Gastroesophageal sphincter (tissue), 4 donors: ENCODE data around the gene GLA. TPM values are rescaled to one million over a fixed set of nuclear protein-coding genes. Genes with fewer than 3 reads are reported as not detected.

ENCODE experiments used
- ATAC-seq: fragments of 150-250 bp; one replicate; pipeline ENCODE4 v1.9.1; 2016; ENCODE audit warnings: mild to moderate bottlenecking, moderate library complexity
- H3K27ac ChIP-seq, 4 donors: fragments of 200-600 bp; sonication (generic) in 3 of 4; 1 replicate in 3 of 4; 2 replicates in 1 of 4; pipeline ENCODE4 v1.5.1; 2016 to 2019
- H3K27me3 ChIP-seq: fragments of 200-600 bp; sonication (generic); one replicate; pipeline ENCODE4 v1.5.1; 2019
- H3K36me3 ChIP-seq, 2 donors: fragments of 200-600 bp; sonication (generic); one replicate each; pipeline ENCODE4 v1.5.1; 2019; ENCODE audit warnings: control low read depth in 1 of 2
- H3K4me1 ChIP-seq, 3 donors: fragments of 200-600 bp; sonication (generic); 1 replicate in 2 of 3; 2 replicates in 1 of 3; pipeline ENCODE4 v1.5.1; 2016 to 2019; ENCODE audit warnings: control low read depth in 2 of 3
- H3K4me3 ChIP-seq, 2 donors: fragments of 200-600 bp; sonication (generic); one replicate each; pipeline ENCODE4 v1.5.1; 2019; ENCODE audit warnings: mild to moderate bottlenecking in 1 of 2, moderate library complexity in 1 of 2
- H3K9me3 ChIP-seq, 3 donors: fragments of 200-600 bp; sonication (generic); one replicate each; pipeline ENCODE4 v1.5.1; 2017 to 2019; ENCODE audit warnings: control low read depth in 2 of 3
- CTCF ChIP-seq, 4 experiments: fragments of 200-600 bp in 2 of 4; fragments of 450-650 bp in 2 of 4; sonication (generic) in 1 of 4; IDR thresholded peaks; one replicate each; pipeline ENCODE4 v1.5.1; 2017 to 2019; ENCODE audit warnings: antibody characterized with exemption in 4 of 4, mild to moderate bottlenecking in 2 of 4, moderate library complexity in 2 of 4
- EP300 ChIP-seq: sonication (generic); formaldehyde crosslinking; IDR thresholded peaks from one replicate; pipeline ENCODE4 v1.6.1; 2017; ENCODE audit warnings: antibody characterized with exemption, mild to moderate bottlenecking
- POLR2A ChIP-seq, 2 donors: fragments of 450-650 bp; IDR thresholded peaks; one replicate each; pipeline ENCODE4 v1.6.1; 2017; ENCODE audit warnings: antibody characterized with exemption in 2 of 2, mild to moderate bottlenecking in 2 of 2, moderate library complexity in 1 of 2
- POLR2AphosphoS5 ChIP-seq: sonication (generic); formaldehyde crosslinking; IDR thresholded peaks from one replicate; pipeline ENCODE4 v1.6.1; 2017; ENCODE audit warnings: antibody characterized with exemption
- WGBS, 2 donors: methylation state at CpG; one replicate each; pipeline ENCODE4 v1.1.5; 2018; ENCODE audit warnings: low coverage in 1 of 2; 5-methylcytosine and 5-hydroxymethylcytosine counted together
- total RNA-seq, 4 donors: library from RNA; depleted of rRNA; stranded (reverse); fragments of >200 nt; gene quantifications; one replicate each; pipeline ENCODE4 v1.1.0, GENCODE V29; 2016

GLA gene
- total RNA-seq, 4 donors from 2014 or later = 9.2 to 22.0 (median 16.1) TPM

GRCh38 chrX:101442085-101442484 lies 34.4 kb upstream of the GLA start:
- no peak for TF ChIP-seq POLR2A (IDR thresholded peaks at IDR 0.05)
- no peak for TF ChIP-seq EP300
- TF ChIP-seq POLR2AphosphoS5 = no peak
- TF ChIP-seq CTCF (IDR thresholded peaks at IDR 0.05) = no peak
- H3K27me3 ChIP-seq = no peaks in the 10 kb centered on the region
- no peak for ATAC-seq
- H3K27ac ChIP-seq = no peak overlapping the region
- peaks cover 0 to 39% of the 10 kb centered on the region in 2 donors for H3K36me3 ChIP-seq
- WGBS, 2 donors = 89% methylated on average over 2 of the region's 2 CpGs; no CpG with 5 or more reads in 1 of the 2 donors
- H3K9me3 ChIP-seq = no peaks in the 10 kb centered on the region
- no peaks in the 10 kb centered on the region for H3K4me1 ChIP-seq
- H3K4me3 ChIP-seq = no peak overlapping the region

GRCh38 chrX:101430457-101431078 lies 22.8 kb upstream of the GLA start:
- Histone ChIP-seq H3K4me3 (no peak overlapping the region), H3K4me1 (no peaks in the 10 kb centered on the region), H3K36me3 (peaks cover 0 to 45% of the 10 kb centered on the region in 2 donors), H3K27ac (no peak overlapping the region), H3K27me3 (no peaks in the 10 kb centered on the region), H3K9me3 (no peaks in the 10 kb centered on the region)
- 80 to 86% methylated on average over 1 to 2 of the region's 2 CpGs for WGBS, 2 donors
- ATAC-seq = no peak
- no peak for TF ChIP-seq CTCF (IDR thresholded peaks at IDR 0.05)
- TF ChIP-seq POLR2A (IDR thresholded peaks at IDR 0.05) = no peak
- no peak for TF ChIP-seq EP300
- no peak for TF ChIP-seq POLR2AphosphoS5

DNA sequence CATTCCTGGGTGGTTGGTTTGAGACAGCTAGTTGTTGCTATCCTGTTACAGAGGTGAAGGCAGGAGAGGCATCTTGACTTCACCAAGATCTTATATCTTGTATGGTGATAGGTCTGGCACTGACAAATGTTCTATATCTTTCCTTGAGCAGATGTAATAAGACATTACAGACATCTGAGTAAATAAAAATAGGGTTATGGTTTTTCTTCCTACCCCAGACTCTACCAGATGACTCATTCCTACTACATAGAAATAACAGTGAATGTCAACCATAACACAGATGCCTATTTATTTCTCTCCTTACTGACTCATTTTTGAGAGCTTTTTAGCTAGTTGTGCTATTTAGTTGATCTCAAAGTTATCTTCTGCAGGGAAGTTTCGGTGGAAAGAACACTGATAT lies 22.2 kb upstream of the GLA start:
- Histone ChIP-seq H3K4me1 (no peaks in the 10 kb centered on the region), H3K4me3 (no peak overlapping the region), H3K9me3 (no peaks in the 10 kb centered on the region), H3K27ac (no peak overlapping the region), H3K36me3 (peaks cover 0 to 49% of the 10 kb centered on the region in 2 donors), H3K27me3 (no peaks in the 10 kb centered on the region)
- TF ChIP-seq EP300 = no peak
- TF ChIP-seq CTCF (IDR thresholded peaks at IDR 0.05) = no peak
- no peak for TF ChIP-seq POLR2A (IDR thresholded peaks at IDR 0.05)
- 88% methylated on average over 1 of the region's 1 CpG; no CpG with 5 or more reads in 1 of the 2 donors for WGBS, 2 donors
- no peak for ATAC-seq

GRCh38 chrX:101427954-101428353 lies 20.2 kb upstream of the GLA start:
- no peaks in the 10 kb centered on the region for H3K4me1 ChIP-seq
- no peak for ATAC-seq
- H3K4me3 ChIP-seq = no peak overlapping the region
- H3K9me3 ChIP-seq = no peaks in the 10 kb centered on the region
- H3K36me3 ChIP-seq = peaks cover 0 to 66% of the 10 kb centered on the region in 2 donors
- TF ChIP-seq EP300 (no peak), POLR2AphosphoS5 (no peak), CTCF (IDR thresholded peaks at IDR 0.05) (no peak), POLR2A (IDR thresholded peaks at IDR 0.05) (no peak)
- no peaks in the 10 kb centered on the region for H3K27me3 ChIP-seq
- 82 to 91% methylated on average over 2 of the region's 2 CpGs for WGBS, 2 donors
- no peak overlapping the region for H3K27ac ChIP-seq

GRCh38 chrX:101419489-101419888 lies 11.8 kb upstream of the GLA start:
- TF ChIP-seq POLR2A (IDR thresholded peaks at IDR 0.05) (no peak), CTCF (IDR thresholded peaks at IDR 0.05) (no peak), POLR2AphosphoS5 (no peak), EP300 (no peak)
- Histone ChIP-seq H3K27ac (peak overlapping the region in 2 of 4 donors; percentile 90 to 93), H3K4me1 (peaks cover 0 to 49% (median 0%) of the 10 kb centered on the region in 3 donors), H3K9me3 (no peaks in the 10 kb centered on the region), H3K36me3 (peaks cover 0 to 21% of the 10 kb centered on the region in 2 donors), H3K27me3 (no peaks in the 10 kb centered on the region), H3K4me3 (no peak overlapping the region)
- no peak for ATAC-seq
- WGBS, 2 donors = 41 to 83% methylated on average over 2 of the region's 2 CpGs
